ENCODE measurements around the gene C11orf24. TPM values are rescaled to one million over a fixed set of nuclear protein-coding genes. Genes with fewer than 3 reads are reported as not detected.

The C11orf24 gene
- total and polyA plus RNA-seq, 2 of the 8 experiments (the other 6 are each of a cell fraction or from before 2014, with no cell fraction given) = 45.4 to 51.7 TPM

DNA sequence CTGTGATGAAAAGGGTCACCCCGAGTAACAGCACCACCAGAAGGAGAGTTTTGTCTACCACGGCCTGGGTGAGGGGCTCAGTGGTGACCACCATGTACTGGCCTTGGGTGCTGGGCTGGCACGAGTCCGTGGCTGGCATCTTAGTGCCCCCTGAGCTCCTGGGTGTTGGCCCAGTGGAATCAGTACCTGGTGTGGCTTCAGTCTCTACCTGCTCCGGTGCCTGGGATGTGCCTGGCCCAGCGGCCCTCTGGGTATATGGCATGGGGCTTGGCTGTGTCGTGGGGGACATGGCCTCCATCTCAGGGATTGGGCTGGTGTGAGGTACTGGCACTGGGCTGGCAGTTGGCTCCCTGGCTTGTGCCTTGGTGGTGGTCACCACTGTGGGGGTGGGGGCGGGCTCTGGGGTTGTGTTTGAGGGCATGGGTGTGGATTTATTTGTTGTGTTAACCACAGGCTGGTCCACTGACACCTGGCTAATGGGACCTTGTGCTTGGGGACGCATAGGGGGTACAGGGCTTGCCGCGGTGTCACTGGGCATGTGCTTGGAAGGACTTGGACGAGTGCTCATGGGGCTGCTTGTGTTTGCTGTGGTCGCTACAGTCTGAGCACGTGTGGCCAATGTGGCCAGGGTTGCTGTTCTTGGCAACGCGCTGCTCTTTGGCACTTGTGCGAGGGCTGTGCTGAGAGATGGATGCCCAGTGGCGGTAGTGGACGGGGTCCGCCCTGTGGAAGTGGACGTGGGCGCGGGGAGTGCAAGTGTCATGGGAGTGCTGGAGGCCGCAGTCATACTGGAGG lies 9.8 kb downstream of the C11orf24 start:
- Histone ChIP-seq H2BK12ac (ENCODE audit: low read depth, low read length) (no peak overlapping the region), H3K79me2 (ENCODE audit: control insufficient read depth in 1 of 2, insufficient read depth in 2 of 2, low read length in 2 of 2) (no peaks in the 10 kb centered on the region), H3K4me1 (replicated peaks in 1 of 4; ENCODE audit: control insufficient read depth in 3 of 4, insufficient read depth in 4 of 4, low read length in 3 of 4) (peaks cover 0 to 2% (median 0%) of the 10 kb centered on the region in 4 experiments; a peak in 2 of 7 replicates), H3K9ac (replicated peaks in 1 of 4; ENCODE audit: extremely low read depth in 1 of 4, low read depth in 3 of 4, low read length in 3 of 4) (no peak overlapping the region), H2AK5ac (ENCODE audit: low read depth, low read length) (no peak overlapping the region), H2AFZ (ENCODE audit: low read length) (no peak overlapping the region), H3K27me3 (replicated peaks in 1 of 4; ENCODE audit: control insufficient read depth in 3 of 4, extremely low read depth in 1 of 4, insufficient read depth in 3 of 4, low read length in 3 of 4) (peaks cover 0 to 11% (median 4%) of the 10 kb centered on the region in 4 experiments; a peak in 2 of 7 replicates), H3K27ac (ENCODE audit: low read depth, low read length) (no peak overlapping the region), H3K23me2 (ENCODE audit: low read depth, low read length) (peaks cover 6% of the 10 kb centered on the region; the same call in 1 of the 2 replicates), H3K79me1 (ENCODE audit: low read depth, low read length) (no peaks in the 10 kb centered on the region), H3K18ac (ENCODE audit: extremely low read depth, low read length) (no peak overlapping the region), H4K5ac (ENCODE audit: insufficient read length, low read depth, low read length) (no peak overlapping the region), H3K14ac (ENCODE audit: insufficient read length) (no peak overlapping the region), H3K9me3 (ENCODE audit: insufficient read depth in 2 of 2, low read depth in 1 of 2, low read length in 1 of 2) (no peaks in the 10 kb centered on the region), H3K36me3 (ENCODE audit: control insufficient read depth in 2 of 4, insufficient read depth in 4 of 4, low read length in 3 of 4) (peaks cover 13 to 42% (median 29%) of the 10 kb centered on the region in 4 experiments), H2BK5ac (ENCODE audit: low read depth, low read length) (no peak overlapping the region), H3K4ac (replicated peaks; ENCODE audit: insufficient read length, low read depth, low read length) (no peak overlapping the region), H3K4me3 (ENCODE audit: extremely low read depth in 1 of 4, insufficient read depth in 2 of 4, low read depth in 3 of 4, low read length in 4 of 4) (no peak overlapping the region), H2BK20ac (ENCODE audit: low read length) (no peak overlapping the region), H4K91ac (replicated peaks; ENCODE audit: insufficient read length, low read length) (no peak overlapping the region), H2BK15ac (ENCODE audit: low read length) (no peak overlapping the region), H4K20me1 (replicated peaks in 1 of 2; ENCODE audit: control insufficient read depth in 1 of 2, insufficient read depth in 2 of 2, low read length in 2 of 2) (peaks cover 4 to 9% of the 10 kb centered on the region in 2 experiments), H3K56ac (replicated peaks; ENCODE audit: insufficient read length, low read depth, low read length) (no peak overlapping the region), H2BK120ac (replicated peaks; ENCODE audit: low read depth, low read length) (no peak overlapping the region), H3K23ac (ENCODE audit: insufficient read length) (no peak overlapping the region), H4K8ac (ENCODE audit: extremely low read depth, insufficient read depth, low read length) (no peak overlapping the region), H3K4me2 (ENCODE audit: insufficient read depth in 1 of 2, low read depth in 2 of 2, low read length in 2 of 2) (no peak overlapping the region)
- ChIA-PET POLR2A (ENCODE audit: partially characterized antibody) (interaction anchor here (0.7 to 3.2 kb wide), 2 partner anchors 9 to 29 kb away, joined by 3 to 22 read pairs; partner anchors contain the start of gene C11orf24), CTCF (ENCODE audit: partially characterized antibody) (interaction anchor here (7.0 kb wide), 1 partner anchor 36 kb away, joined by 141 read pairs; no protein-coding TSS in a partner anchor)
- DNase-seq (ENCODE audit: low read depth in 1 of 2, low spot score in 2 of 2) (no peak), FAIRE-seq (no peak)
- WGBS, 2 experiments (ENCODE audit: extremely low coverage in 1 of 2, insufficient coverage in 1 of 2, insufficient read length in 1 of 2, insufficient replicate concordance in 2 of 2, low coverage in 1 of 2, low lambda C conversion rate in 2 of 2, missing lambda C conversion rate in 1 of 2) = 91% methylated on average over 23 of the region's 24 CpGs; no CpG with 5 or more reads in 1 of the 2 experiments
- TF ChIP-seq JUN (IDR thresholded peaks at IDR 0.05; ENCODE audit: low read depth, low read length) (no peak), EP300 (IDR thresholded peaks at IDR 0.05; ENCODE audit: borderline replicate concordance in 1 of 2, low read depth in 2 of 2, low read length in 2 of 2) (no peak), CHD1 (IDR thresholded peaks at IDR 0.05; ENCODE audit: low read depth, low read length) (no peak), EGR1 (IDR thresholded peaks at IDR 0.05; ENCODE audit: borderline replicate concordance, low read depth, low read length) (no peak), SP2 (IDR thresholded peaks at IDR 0.05; ENCODE audit: low read length) (no peak), CEBPB (IDR thresholded peaks at IDR 0.05; ENCODE audit: low read depth, low read length) (no peak), BRCA1 (IDR thresholded peaks at IDR 0.05; ENCODE audit: low read depth, low read length) (no peak), TCF12 (IDR thresholded peaks at IDR 0.05; ENCODE audit: low read depth, low read length) (no peak), TAF1 (IDR thresholded peaks at IDR 0.05; ENCODE audit: low read depth, low read length) (no peak), ATF2 (IDR thresholded peaks at IDR 0.05; ENCODE audit: low read length) (no peak), ZNF274 (IDR thresholded peaks at IDR 0.05; ENCODE audit: borderline replicate concordance, extremely low read depth, low read length) (no peak)
